ENCODE results near the gene CENPS. TPM values are rescaled to one million over a fixed set of nuclear protein-coding genes. Genes with fewer than 3 reads are reported as not detected.

The CENPS gene
- total RNA-seq = 16.6 and 17.6 TPM in 2 replicates

GRCh38 chr1:10430216-10431069 is at the start of gene CENPS:
Gene CENPS (plus strand): TSS chr1:10430433. CDS start chr1:10430518, 85 bp downstream.

DNA sequence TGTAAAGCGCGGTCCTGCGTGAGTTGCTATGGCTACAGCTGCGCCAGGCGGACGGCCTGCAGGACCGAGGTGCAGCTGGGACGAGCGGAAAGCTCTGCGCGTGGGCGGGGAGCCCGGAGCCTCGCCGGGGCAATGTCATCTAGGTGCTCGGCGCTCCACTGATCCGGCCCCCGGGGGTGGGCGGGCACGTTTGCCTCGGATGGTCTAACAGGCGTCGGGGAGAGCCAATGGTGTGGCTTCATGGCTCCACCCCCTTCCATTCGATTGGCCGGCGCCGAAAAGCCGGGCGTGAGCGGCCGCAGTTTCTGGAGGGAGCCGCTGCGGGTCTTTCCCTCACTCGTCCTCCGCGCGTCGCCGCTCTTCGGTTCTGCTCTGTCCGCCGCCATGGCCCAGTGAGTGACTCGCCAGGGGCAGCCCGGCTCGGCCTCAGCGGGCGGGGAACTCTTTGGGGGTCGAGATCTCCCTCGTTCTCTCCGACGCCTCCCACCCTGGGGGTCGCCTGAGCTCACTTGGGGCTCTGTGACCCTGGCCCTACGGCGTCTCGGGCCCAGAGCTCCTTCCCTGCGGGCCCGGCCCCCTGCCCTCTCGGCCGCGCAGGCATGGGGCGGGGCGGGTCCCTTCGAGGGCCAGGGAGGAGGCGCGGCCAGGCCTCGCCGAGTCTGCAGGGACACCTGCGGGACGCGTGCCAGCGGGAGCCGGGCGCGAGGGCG is 31.3 kb upstream of the CENPS start, which contains the start of gene PGD:
Gene PGD, plus strand, starts transcription at position 331 of the 710 bp plus-strand sequence. Its CDS starts 54 bp downstream, at position 385.

GRCh38 chr1:10449751-10450150 is 19.5 kb downstream of the CENPS start, which contains the start of gene CORT:
Gene CORT (plus strand): TSS chr1:10450031. CDS start chr1:10450224, 193 bp downstream.

DNA sequence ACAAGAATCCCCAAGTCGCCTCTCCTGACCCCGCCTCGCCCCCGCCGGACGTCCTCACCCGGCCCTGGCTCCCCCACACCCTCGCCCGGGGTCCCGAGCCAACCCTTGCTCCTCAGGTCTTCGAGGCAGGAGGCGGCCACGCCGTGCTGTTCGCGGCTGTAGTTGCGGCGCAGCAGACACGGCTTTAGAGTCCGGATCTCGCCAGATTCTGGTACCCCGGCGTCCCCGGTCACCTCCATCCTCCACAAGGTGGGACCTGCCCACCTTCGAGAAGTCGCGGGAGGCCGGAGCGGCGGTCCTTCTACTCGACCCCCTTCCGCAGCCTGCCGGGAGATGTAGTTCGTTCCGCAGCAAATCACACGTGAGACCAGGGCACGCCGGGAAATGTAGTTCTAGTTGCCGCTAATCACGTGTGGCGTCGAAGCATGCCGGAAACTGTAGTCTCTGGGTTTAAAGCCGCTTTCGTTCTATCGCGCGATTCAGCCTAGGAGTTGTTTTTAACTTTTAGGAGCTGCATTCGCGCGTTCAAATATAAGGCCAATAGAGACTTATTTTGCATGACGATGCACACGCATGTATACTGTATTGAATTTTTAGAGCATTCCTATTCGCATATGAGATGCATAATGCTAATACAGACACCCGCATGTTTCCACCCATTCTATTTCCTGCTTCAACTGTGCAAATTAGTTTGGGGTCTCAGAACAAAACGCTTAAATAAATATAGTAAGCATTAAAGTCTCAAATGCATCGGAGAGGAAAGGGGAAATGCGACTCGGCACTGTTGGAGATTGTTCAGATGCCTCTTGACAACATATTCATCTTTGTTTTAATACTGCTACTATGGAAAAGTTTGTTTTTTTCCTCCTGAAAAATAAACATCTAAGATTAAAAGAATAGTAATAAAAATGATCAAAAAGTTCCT is 42.2 kb downstream of the CENPS start, which contains the start of gene DFFA:
Gene DFFA, minus strand, starts transcription at position 310 of the 925 bp plus-strand sequence. Its CDS starts 71 bp downstream, at position 239.

DNA sequence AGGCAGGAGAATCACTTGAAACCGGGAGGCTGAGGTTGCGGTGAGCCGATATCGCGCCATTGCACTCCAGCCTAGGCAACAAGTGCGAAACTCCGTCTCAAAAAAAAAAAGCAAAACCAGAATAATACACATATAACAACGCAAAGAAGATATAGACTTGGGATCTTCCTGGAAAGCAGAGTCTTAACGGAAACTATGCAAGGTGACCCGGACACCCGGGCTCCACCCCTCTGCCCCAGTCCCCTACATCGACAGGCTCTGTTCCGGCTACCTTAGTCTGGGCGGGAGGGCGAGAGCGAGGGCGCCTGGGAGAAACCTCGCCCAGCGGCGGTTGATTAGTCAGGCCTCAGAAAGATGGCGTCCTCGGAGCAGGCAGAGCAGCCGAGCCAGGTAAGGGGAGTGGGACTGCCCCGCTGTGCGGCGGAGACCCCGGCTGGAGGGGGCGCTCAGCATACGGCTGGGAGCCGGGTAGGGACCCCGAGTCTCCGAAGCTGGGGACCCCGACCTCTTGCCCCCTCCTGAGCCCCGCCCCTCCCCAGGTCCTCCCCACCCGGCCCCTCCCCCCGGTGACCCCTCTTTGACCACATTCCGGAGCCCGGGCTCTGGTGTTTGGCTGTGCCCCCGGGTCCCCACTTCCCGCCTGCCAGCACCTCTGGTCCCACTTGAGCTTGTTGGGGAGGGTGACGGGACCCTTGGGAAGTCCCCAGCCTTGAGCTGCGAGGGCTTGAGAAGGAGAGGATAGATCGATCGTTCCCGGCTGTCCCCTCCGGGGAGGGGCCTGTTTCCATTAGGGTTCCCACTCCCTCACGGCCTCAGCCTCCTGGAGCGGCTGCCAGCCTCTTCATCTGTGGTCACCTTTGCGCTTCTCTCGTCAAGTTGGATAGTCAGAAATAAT is 44.6 kb downstream of the CENPS start, which contains the start of gene PEX14:
Gene PEX14, plus strand, starts transcription at position 338 of the 895 bp plus-strand sequence. Its CDS starts 17 bp downstream, at position 355.

Other genes with a start within 250 kb of the CENPS start
- 58.6 and 60.8 TPM in 2 replicates for gene KIF1B, start 219.9 kb upstream of the CENPS start, total RNA-seq
- gene PGD, start 31.4 kb upstream of the CENPS start, total RNA-seq = 198 and 217 TPM in 2 replicates
- 0.50 and 0.53 TPM in 2 replicates for gene CORT, start 19.6 kb downstream of the CENPS start, total RNA-seq
- gene DFFA, start 42.1 kb downstream of the CENPS start, total RNA-seq = 54.3 and 62.4 TPM in 2 replicates
- gene PEX14, start 44.5 kb downstream of the CENPS start, total RNA-seq = 16.0 and 20.2 TPM in 2 replicates

Data from thoracic aorta endothelial cell (primary cell).